ENCODE data around the gene SDCCAG8. TPM values are rescaled to one million over a fixed set of nuclear protein-coding genes. Genes with fewer than 3 reads are reported as not detected.
A peak's percentile ranks its signal among the peaks of the same experiment; 100 is the strongest.
"Not testable (repeated sequence)": the region's sequence is repeated elsewhere in the genome, so short reads cannot be mapped to it uniquely, and the experiment has no call there.

The SDCCAG8 gene
- total RNA-seq = 19.8 to 26.5 TPM (median 24.9 TPM) in 3 replicates
- long read RNA-seq, partial matches to known transcripts = 6 of 26 reads
- long read RNA-seq, other reads (novel, unspliced or antisense) = 18 of 26 reads

DNA sequence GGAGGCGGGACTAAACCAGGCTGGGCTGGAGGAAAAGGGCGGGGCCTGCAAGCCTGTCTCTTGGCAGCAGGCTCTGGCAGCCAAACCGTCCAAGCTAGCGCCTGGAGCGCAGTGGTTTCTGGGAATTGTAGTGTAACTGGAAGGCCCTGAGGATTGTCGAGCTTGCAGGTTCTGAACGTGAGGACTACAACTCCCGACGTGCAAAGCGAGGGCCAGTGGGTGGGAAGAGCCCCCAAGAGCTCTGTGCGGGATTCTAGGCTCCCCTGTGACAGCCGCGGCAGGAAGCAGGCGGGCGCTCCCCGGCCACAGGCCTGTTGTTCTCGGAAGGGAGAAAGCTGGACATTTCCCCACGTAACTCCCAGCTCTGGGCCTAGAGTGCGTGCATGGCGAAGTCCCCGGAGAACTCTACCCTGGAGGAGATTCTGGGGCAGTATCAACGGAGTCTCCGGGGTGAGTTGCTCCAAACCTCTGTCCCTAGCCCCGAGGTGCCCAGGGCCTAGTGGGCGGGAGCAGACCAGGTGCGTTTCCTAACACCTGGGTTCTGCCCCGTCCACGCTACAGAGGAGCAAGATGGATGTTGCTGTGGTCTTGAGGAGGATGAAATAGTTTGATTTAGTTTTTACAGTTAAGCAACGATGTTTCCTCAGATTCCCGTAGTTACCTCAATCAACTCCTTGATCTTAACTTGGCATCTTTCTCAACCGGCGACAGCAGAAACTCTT, at the start of gene SDCCAG8:
SDCCAG8 (plus strand) TSS at position 251 of the 722 bp plus-strand sequence; CDS start at position 384, 133 bp downstream.
- no peaks in the 10 kb centered on the region for H3K27me3 Mint-ChIP-seq (ENCODE audit: low read depth)
- no peaks in the 10 kb centered on the region for H3K9me3 Mint-ChIP-seq (ENCODE audit: low read depth)
- TF ChIP-seq, protein P1, sequence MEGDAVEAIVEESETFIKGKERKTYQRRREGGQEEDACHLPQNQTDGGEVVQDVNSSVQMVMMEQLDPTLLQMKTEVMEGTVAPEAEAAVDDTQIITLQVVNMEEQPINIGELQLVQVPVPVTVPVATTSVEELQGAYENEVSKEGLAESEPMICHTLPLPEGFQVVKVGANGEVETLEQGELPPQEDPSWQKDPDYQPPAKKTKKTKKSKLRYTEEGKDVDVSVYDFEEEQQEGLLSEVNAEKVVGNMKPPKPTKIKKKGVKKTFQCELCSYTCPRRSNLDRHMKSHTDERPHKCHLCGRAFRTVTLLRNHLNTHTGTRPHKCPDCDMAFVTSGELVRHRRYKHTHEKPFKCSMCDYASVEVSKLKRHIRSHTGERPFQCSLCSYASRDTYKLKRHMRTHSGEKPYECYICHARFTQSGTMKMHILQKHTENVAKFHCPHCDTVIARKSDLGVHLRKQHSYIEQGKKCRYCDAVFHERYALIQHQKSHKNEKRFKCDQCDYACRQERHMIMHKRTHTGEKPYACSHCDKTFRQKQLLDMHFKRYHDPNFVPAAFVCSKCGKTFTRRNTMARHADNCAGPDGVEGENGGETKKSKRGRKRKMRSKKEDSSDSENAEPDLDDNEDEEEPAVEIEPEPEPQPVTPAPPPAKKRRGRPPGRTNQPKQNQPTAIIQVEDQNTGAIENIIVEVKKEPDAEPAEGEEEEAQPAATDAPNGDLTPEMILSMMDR (IDR thresholded peaks at IDR 0.05) = no peak
- H3K36me3 Mint-ChIP-seq (ENCODE audit: low read depth) = no peaks in the 10 kb centered on the region
- peak; percentile 99 for DNase-seq (ENCODE audit: low spot score)
- H3K4me1 Mint-ChIP-seq (ENCODE audit: low read depth) = peaks cover 45% of the 10 kb centered on the region
- peak within 1 kb of the TSS; percentile 99 for H3K27ac Mint-ChIP-seq (ENCODE audit: unreplicated experiment)
- peak within 1 kb of the TSS; percentile 87 for H3K4me3 Mint-ChIP-seq (ENCODE audit: unreplicated experiment)

DNA sequence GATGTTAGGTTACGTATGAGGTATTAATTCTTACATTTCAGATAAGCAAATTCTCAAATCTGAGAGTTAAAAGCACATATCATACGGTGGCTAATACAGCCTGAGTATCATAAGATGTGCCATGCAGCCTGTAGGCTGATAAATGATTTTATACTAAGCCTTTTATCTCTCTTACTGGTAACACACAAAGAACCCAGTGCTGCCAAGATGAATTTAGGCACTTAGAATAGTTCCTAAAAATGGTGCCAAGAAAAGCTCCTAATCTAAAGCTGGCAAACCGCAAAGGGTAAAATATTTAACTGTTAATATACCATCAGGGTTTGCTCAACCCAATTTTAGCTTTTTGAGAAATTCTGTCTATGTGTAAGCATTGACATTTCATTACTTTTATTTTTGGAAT, 43.9 kb upstream of the SDCCAG8 start:
- H3K27ac Mint-ChIP-seq (ENCODE audit: unreplicated experiment); DNase-seq (ENCODE audit: low spot score); H3K4me3 Mint-ChIP-seq (ENCODE audit: unreplicated experiment); H3K27me3 Mint-ChIP-seq (ENCODE audit: low read depth); H3K36me3 Mint-ChIP-seq (ENCODE audit: low read depth); H3K9me3 Mint-ChIP-seq (ENCODE audit: low read depth): not testable (repeated sequence)
- peaks cover 25% of the 10 kb centered on the region for H3K4me1 Mint-ChIP-seq (ENCODE audit: low read depth)

DNA sequence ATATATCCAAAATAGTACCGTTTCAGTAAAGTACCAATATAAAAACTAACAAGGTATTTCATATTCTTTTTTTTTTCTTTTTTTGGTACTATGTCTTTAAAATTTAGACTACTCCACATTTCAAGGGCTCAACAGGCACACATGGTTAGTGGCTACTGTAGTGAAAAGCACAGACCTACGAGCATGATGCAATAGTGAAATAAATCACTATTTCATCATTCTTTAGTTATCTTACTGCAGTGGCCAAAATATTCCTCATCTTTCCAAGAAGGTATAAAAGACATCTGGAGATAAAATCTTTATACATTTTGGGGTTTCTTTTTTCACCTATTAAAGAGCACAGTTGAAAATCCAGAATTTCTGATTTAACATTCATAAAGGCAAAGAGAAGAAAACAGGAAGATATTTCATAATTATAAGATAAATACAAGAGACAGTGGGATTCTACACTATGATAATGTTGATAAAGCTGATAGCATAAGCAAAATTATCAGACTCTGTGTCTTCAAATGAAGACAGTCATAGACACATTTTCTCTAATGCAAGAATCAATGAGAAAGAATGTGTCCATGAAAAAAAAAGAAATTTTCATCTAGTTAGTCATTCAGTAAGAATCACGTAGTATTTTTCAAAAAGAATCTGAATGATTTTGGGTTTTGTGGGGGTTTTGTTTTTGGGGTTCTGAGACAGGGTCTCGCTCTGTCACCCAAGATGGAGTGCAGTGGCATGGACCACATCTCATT, 42.6 kb upstream of the SDCCAG8 start:
- Mint-ChIP-seq H3K4me1 (ENCODE audit: low read depth) (peaks cover 38% of the 10 kb centered on the region), H3K36me3 (ENCODE audit: low read depth) (no peaks in the 10 kb centered on the region), H3K27me3 (ENCODE audit: low read depth) (no peaks in the 10 kb centered on the region), H3K9me3 (ENCODE audit: low read depth) (no peaks in the 10 kb centered on the region), H3K4me3 (ENCODE audit: unreplicated experiment) (no peak overlapping the region), H3K27ac (ENCODE audit: unreplicated experiment) (peak overlapping the region; percentile 96)
- TF ChIP-seq, protein P1 (IDR thresholded peaks at IDR 0.05) = no peak
- no peak for DNase-seq (ENCODE audit: low spot score)

DNA sequence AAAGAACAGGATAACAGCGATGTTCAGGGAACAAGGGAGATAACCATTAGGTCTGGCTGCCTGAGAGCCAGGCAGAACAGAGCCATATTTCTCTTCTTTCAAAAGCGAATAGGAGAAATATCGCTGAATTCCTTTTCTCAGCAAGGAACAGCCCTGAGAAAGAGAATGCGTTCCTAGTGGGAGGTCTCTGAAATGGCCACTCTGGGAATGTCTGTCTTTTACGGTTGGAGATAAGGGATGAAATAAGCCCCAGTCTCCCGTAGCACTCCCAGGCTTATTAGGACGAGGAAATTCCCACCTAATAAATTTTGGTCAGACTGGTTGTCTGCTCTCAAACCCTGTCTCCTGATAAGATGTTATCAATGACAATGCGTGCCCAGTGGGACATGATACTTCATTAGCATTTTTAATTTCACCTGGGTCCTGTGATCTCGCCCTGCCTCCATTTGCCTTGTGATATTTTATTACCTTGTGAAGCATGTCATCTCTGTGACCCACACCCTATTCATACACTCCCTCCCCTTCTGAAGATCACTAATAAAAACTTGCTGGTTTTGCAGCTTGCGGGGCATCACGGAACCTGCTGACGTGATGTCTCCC, 40.5 kb upstream of the SDCCAG8 start:
- not testable (repeated sequence) for DNase-seq (ENCODE audit: low spot score); H3K27me3 Mint-ChIP-seq (ENCODE audit: low read depth); H3K4me3 Mint-ChIP-seq (ENCODE audit: unreplicated experiment); H3K9me3 Mint-ChIP-seq (ENCODE audit: low read depth); H3K36me3 Mint-ChIP-seq (ENCODE audit: low read depth); H3K27ac Mint-ChIP-seq (ENCODE audit: unreplicated experiment)
- peaks cover 39% of the 10 kb centered on the region for H3K4me1 Mint-ChIP-seq (ENCODE audit: low read depth)

DNA sequence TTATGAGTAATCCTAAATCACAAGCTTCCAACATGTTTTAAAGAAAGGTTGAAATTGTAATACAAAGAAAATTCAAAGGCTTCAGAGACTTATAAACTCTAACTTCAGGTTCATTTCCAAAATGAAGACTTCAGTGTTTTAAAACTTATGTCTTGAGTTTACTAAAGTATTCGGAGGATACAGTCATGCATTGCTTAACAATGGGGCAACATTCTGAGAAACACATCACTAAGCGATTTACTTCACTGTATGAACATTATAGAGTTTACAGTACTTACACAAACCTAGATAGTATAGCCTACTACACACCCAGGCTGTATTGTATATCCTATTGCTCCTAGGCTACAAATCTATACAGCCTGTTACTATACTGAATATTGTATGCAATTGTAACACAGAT, 39.1 kb upstream of the SDCCAG8 start:
- no peak overlapping the region for H3K4me3 Mint-ChIP-seq (ENCODE audit: unreplicated experiment)
- H3K36me3 Mint-ChIP-seq (ENCODE audit: low read depth) = peaks cover 9% of the 10 kb centered on the region
- H3K27ac Mint-ChIP-seq (ENCODE audit: unreplicated experiment) = no peak overlapping the region
- H3K27me3 Mint-ChIP-seq (ENCODE audit: low read depth) = no peaks in the 10 kb centered on the region
- no peak for DNase-seq (ENCODE audit: low spot score)
- TF ChIP-seq, protein P1 (IDR thresholded peaks at IDR 0.05) = no peak
- H3K9me3 Mint-ChIP-seq (ENCODE audit: low read depth) = no peaks in the 10 kb centered on the region
- peaks cover 39% of the 10 kb centered on the region for H3K4me1 Mint-ChIP-seq (ENCODE audit: low read depth)

DNA sequence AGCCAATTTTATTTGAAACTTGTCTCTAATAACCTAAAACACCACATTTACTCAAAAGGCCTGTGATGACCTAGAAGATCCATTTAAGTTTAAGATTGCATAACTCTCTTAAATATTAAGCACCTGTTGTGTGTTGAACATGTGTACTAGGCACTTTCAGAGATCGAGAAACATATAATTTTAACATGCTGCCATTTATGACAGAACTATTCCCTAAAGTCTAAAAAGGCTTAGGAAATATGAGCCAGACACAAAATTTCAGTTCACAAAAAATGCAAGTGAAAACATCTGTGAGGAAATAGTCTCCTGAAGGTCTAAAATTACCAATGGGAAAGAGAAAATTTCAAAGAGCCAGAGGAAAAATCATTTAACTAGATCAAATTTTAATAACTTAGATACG, 38.5 kb upstream of the SDCCAG8 start:
- Mint-ChIP-seq H3K27ac (ENCODE audit: unreplicated experiment) (peak overlapping the region; percentile 64), H3K36me3 (ENCODE audit: low read depth) (peaks cover 10% of the 10 kb centered on the region), H3K4me3 (ENCODE audit: unreplicated experiment) (no peak overlapping the region), H3K27me3 (ENCODE audit: low read depth) (no peaks in the 10 kb centered on the region), H3K4me1 (ENCODE audit: low read depth) (peaks cover 34% of the 10 kb centered on the region), H3K9me3 (ENCODE audit: low read depth) (no peaks in the 10 kb centered on the region)
- TF ChIP-seq, protein P1 (IDR thresholded peaks at IDR 0.05) = no peak
- no peak for DNase-seq (ENCODE audit: low spot score)

Data from chondrocyte (in vitro differentiated cells).